ENCODE data around the gene GIPR.

Gene GIPR

DNA sequence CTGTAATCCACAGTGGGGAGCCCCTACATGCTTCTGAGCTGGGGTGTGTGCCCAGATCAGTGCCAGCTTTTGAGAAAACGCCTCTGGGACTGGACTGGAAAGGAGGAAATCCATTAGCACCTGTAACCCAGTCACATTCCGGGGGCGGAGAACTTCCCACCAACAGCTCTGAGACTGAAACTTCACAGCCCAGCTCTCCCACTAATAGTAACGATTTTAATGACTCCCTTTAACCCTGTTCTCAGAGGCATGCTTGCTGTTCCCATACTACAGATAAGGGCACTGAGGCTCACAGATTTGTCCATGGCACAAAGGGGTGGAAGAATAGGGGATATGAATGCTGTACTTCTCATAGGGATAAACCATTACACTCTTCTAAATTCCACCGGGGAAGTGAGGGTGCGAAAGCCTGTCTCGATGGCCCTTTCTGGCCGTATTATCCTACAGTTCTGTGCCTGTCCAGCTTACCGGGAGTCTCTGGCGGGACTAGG is 61.8 kb downstream of the GIPR start:
- H3K4me3 ChIP-seq (ENCODE audit: low read depth, low read length): peak overlapping the region; percentile 94
- TF ChIP-seq, protein P1, sequence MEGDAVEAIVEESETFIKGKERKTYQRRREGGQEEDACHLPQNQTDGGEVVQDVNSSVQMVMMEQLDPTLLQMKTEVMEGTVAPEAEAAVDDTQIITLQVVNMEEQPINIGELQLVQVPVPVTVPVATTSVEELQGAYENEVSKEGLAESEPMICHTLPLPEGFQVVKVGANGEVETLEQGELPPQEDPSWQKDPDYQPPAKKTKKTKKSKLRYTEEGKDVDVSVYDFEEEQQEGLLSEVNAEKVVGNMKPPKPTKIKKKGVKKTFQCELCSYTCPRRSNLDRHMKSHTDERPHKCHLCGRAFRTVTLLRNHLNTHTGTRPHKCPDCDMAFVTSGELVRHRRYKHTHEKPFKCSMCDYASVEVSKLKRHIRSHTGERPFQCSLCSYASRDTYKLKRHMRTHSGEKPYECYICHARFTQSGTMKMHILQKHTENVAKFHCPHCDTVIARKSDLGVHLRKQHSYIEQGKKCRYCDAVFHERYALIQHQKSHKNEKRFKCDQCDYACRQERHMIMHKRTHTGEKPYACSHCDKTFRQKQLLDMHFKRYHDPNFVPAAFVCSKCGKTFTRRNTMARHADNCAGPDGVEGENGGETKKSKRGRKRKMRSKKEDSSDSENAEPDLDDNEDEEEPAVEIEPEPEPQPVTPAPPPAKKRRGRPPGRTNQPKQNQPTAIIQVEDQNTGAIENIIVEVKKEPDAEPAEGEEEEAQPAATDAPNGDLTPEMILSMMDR (IDR thresholded peaks at IDR 0.05; ENCODE audit: low read depth, low read length): no peak

DNA sequence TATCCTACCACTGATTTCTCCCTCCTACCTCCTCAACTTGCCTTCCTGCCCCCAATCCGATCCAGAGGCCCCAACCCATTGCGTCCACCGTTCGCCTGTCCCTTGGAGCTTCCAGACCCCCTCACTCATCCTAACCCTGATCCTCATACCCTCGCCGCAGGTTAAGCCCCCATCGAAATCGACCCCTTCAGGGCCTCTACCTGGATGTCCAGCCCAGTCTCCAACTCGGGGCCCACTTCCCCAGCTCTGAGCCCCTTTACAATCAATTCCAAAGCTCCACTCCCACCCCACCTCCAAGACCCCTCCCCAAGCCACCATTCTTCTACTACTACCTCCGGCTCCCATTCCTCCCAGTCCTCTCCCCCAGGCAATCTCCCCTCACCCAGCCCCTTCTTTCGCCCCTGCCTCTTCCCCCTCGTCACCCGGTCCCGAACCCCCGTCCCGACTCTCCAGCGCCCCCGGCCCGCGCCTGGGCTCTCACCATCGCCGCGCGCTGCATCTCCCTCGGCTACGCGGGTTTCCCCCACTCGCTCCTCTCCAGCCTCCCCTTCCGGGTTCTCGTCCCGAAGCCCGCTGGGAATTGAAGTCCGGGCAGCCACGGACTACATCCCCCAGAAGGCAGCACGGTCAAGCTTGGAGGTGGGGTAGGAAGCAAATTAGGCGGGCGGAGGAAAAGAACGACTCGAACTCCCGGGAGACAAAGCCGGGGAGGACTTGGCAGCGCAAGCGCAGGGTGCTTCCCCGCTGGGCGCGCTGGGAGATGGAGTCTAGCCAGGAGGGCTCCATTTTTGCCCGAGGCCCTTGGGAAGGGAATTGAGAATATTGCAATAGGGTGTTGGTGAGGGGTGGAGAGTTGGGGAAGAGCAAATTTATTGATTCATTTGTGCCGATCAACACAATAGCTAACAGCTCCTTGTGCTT is 62.6 kb downstream of the GIPR start, which contains the start of gene FBXO46:
TSS of gene FBXO46 (minus strand) at position 529 of the 921 bp plus-strand sequence. CDS start 17,401 bp downstream, outside the sequence.
- peak within 1 kb of the TSS; percentile 94 for H3K4me3 ChIP-seq (ENCODE audit: low read depth, low read length)
- TF ChIP-seq, protein P1 (IDR thresholded peaks at IDR 0.05; ENCODE audit: low read depth, low read length): 0 out of 2 replicates have a peak, but pooled peaks have one; percentile 13

Measured in WI38 (cell line).